GM13976 (cell line): ENCODE data around the gene NR2C2.
"Not testable (repeated sequence)": the region's sequence is repeated elsewhere in the genome, so short reads cannot be mapped to it uniquely, and the experiment has no call there.

Source experiments
- DNase-seq: peaks from one replicate; pipeline ENCODE4 v3.0.0; 2012; ENCODE audit warnings: low spot score
- in situ Hi-C: fragments of 300-500 bp; cut with MboI; formaldehyde crosslinking; loops from one replicate; pipeline ENCODE4 v1.12.0; 2022; ENCODE audit warnings: low sequenced_read_pairs, mixed read lengths, inconsistent platforms; ENCODE audit not compliant: unreplicated experiment
- TF ChIP-seq, protein P1 (sequence below): IDR thresholded peaks from 2 replicates; pipeline ENCODE4 v1.5.1; 2012; ENCODE audit warnings: borderline replicate concordance, mild to moderate bottlenecking; ENCODE audit not compliant: insufficient read depth; ENCODE audit errors: extremely low read depth, missing control alignments, control extremely low read depth

NR2C2 gene

DNA sequence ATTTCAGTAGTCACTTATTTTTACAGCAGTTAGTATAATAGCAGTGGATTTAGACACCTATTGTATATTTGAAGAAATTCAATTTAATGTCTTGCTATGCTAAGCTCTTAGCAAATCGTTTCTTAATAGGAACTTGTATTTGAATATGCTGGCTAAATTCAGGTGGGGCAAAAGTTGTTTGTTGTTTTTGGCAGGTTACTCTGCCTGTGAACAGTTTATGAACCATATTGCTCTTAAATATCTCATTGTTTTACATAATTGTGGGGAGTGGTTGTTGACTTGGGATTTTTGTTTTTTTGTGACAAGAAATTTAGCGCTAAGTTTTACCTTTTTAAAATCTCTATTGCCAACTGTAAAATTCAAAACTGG, 43.4 kb downstream of the NR2C2 start:
- TF ChIP-seq, protein P1, sequence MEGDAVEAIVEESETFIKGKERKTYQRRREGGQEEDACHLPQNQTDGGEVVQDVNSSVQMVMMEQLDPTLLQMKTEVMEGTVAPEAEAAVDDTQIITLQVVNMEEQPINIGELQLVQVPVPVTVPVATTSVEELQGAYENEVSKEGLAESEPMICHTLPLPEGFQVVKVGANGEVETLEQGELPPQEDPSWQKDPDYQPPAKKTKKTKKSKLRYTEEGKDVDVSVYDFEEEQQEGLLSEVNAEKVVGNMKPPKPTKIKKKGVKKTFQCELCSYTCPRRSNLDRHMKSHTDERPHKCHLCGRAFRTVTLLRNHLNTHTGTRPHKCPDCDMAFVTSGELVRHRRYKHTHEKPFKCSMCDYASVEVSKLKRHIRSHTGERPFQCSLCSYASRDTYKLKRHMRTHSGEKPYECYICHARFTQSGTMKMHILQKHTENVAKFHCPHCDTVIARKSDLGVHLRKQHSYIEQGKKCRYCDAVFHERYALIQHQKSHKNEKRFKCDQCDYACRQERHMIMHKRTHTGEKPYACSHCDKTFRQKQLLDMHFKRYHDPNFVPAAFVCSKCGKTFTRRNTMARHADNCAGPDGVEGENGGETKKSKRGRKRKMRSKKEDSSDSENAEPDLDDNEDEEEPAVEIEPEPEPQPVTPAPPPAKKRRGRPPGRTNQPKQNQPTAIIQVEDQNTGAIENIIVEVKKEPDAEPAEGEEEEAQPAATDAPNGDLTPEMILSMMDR, result no peak
- DNase-seq, result no peak
- in situ Hi-C loops, result no loop called here

DNA sequence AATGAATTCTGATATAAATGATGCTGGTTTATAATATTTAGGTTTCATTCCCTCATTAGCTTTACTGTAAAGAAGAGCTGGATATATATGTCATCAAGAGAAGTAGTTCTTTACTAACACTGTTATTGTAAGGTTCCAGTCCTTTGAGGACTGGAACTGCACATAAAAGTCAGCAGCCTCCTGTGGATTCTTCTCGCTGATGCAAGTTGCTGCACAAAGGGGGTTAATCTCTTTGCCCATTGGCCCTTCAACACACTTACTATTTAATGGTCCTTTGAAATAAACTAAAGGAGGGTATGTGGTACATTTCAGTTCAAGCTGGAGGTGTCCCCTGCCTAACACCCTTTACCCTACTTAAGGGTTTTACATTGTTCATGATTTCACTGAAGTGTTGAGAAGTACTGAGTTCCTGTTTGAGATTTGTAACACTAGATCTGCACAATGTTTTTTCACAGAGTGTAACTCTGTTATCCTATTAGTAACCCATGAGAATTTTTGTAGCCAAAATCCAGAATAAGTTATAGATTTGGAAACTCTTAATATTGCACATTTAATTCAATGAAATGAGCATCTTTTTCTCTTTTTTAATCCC, 43.9 kb downstream of the NR2C2 start:
- DNase-seq, result no peak
- TF ChIP-seq, protein P1, result no peak
- in situ Hi-C loops, result no loop called here

DNA sequence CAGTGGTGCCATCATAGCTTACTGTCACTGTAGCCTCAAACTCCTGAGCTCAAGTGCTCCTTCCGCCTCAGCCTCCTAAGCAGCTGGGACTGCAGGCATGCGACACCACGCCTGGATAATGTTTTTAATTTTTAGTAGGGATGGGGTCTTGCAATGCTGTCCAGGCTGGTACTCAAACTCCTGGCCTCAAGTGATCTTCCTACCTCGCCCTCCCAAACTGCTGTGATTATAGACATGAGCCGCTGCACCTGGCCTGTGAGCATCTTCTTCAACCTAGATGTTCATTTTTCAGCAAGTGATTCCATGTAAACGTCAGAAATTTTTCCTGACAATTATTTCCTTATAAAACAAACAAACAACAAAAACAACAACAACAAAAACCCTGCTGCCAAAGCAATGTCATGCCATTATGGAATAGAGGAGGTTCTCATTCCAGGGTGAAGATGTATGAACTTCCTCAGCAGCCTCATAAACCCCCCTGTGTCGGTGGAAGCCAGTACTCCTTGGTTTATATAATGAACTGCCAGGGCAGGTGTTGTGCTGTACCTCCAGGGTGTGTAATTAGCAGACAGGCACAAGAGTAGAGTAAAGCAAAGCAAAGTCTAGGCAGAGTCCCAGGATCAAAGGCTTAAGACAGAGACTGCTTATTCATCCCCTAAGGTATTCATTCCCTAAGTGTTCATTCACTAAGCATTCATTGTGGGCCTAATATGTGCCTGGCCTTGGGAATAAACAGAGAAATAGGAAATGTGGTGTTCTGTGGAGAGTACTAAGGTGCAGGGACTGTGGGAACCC, 44.6 kb downstream of the NR2C2 start:
- no peak for DNase-seq
- in situ Hi-C loops, result no loop called here
- TF ChIP-seq, protein P1, result no peak

DNA sequence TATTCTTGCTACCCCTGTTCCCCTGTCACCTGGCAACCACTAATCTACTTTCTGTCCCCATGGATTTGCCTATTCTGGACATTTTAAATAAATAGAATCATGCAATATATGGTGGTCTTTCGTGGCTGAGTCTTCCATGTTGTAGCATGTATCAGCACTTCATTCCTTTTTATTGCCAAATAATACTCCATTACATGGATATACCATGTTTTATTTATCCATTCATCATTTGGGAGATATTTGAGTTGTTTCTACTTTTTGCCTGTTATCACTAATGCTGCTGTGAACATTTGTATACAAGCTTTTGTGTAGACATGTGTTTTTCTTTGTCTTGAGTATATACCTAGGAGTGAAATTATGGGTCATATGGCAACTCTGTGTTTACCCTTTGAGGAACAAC, 50.6 kb downstream of the NR2C2 start:
- DNase-seq, result no peak
- in situ Hi-C loops, result no loop called here

DNA sequence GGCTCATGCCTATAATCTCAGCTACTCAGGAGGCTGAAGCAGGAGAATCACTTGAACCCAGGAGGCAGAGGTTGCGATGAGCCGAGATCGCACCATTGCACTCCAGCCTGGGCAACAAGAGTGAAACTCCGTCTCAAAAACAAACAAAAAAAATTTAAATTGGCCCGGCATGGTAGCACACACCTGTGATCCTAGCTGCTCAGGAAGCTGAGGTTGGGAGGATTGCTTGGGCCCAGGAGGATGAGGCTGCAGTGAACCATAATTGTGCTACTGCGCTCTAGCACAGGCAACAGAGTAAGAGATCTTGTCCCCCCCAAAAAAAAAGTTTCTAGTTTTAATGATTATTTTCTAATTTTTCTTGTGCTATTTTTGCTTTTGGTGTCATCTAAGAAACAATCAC, 51.8 kb downstream of the NR2C2 start:
- in situ Hi-C loops, DNase-seq: not testable (repeated sequence)

More for the DNA sequence above, 50.6 kb downstream of the NR2C2 start:
- TF ChIP-seq, protein P1, result no peak

DNA sequence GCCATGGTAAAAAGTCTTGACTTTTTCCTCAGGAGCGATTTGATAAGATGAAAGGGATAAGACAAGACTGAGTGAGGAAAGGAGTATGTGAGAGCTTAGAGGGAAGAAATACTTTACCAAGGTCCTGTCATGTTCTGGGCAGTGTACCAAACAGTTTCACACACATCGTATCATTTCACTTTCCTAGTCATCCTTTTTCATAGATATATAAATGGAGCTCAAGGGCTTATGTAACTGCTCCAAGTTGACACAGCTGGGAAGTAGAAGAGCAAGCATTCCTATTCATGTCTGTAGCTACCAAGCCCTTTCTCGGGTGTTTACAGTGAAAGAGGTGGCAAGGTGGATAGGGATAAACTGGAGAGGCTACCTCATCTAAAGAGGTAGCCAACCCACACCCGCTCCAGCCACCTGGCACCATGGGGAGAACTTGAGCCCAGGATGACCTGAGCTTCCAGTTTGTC, 60.3 kb downstream of the NR2C2 start:
- DNase-seq, result no peak
- in situ Hi-C loops, result no loop called here
- TF ChIP-seq, protein P1, result no peak

DNA sequence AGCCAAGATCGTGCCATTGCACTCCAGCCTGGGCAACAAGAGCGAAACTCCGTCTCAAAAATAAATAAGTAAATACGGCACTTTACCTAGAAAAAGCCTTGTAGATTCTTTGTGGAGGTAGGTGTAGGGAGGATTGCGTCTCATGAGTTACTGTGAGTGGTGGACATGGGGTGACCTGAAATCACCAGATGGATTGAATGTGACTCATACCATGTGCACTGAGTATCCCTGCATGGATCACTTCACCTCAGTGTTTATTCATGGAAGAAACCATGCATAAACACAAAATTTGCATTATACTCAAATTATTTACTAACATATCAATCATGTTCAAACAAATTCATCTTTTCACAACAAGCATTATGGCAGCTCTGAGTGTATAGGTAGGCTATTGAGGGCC, 61.8 kb downstream of the NR2C2 start:
- no peak for DNase-seq
- in situ Hi-C loops, result no loop called here

More for the DNA sequence above, 61.8 kb downstream of the NR2C2 start:
- TF ChIP-seq, protein P1, result no peak
